Cardiac fibroblast (primary cell): ENCODE results near the gene DFFA.
"Not testable (repeated sequence)": the region's sequence is repeated elsewhere in the genome, so short reads cannot be mapped to it uniquely, and the experiment has no call there.

Source experiments
- DNase-seq, 2 donors: peaks; one replicate each; pipeline versions ENCODE4 v3.0.0 to v3.0.0-alpha.2; 2010; ENCODE audit warnings: low read depth in 2 of 2
- H3K4me3 ChIP-seq, 2 donors: replicated peaks in 1 of 2; 1 replicate in 1 of 2; 2 replicates in 1 of 2; pipeline ENCODE4 v1.5.1; 2011; ENCODE audit warnings: low read depth in 2 of 2, low read length in 2 of 2, mild to moderate bottlenecking in 2 of 2, moderate library complexity in 1 of 2
- TF ChIP-seq, protein P1 (sequence below): IDR thresholded peaks from one replicate; pipeline ENCODE4 v1.5.1; 2011; ENCODE audit warnings: low read depth, mild to moderate bottlenecking, low read length, inconsistent platforms

The DFFA gene

DNA sequence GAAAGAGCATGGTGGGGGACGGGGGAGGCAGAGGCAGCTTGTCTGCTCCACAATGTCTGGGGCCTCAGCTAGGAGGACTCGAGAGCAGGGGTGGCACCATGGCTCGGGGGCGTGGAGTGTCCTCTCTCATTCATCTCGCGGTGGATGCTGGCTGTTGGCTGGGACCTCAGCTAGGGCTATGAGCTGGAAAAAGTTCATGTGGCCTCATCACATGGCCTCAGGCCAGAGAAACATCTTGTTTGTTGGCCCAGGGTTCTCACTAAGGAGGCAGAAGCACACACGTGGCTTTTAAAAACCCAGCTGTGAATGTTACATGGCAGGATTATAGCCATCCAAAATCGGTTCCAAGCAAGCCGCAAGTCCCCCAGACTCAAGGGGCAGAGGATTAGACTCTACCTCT lies 48.3 kb downstream of the DFFA start:
- peak; percentile 48 to 68 for DNase-seq
- TF ChIP-seq, protein P1, sequence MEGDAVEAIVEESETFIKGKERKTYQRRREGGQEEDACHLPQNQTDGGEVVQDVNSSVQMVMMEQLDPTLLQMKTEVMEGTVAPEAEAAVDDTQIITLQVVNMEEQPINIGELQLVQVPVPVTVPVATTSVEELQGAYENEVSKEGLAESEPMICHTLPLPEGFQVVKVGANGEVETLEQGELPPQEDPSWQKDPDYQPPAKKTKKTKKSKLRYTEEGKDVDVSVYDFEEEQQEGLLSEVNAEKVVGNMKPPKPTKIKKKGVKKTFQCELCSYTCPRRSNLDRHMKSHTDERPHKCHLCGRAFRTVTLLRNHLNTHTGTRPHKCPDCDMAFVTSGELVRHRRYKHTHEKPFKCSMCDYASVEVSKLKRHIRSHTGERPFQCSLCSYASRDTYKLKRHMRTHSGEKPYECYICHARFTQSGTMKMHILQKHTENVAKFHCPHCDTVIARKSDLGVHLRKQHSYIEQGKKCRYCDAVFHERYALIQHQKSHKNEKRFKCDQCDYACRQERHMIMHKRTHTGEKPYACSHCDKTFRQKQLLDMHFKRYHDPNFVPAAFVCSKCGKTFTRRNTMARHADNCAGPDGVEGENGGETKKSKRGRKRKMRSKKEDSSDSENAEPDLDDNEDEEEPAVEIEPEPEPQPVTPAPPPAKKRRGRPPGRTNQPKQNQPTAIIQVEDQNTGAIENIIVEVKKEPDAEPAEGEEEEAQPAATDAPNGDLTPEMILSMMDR, result no peak
- no peak overlapping the region for H3K4me3 ChIP-seq

DNA sequence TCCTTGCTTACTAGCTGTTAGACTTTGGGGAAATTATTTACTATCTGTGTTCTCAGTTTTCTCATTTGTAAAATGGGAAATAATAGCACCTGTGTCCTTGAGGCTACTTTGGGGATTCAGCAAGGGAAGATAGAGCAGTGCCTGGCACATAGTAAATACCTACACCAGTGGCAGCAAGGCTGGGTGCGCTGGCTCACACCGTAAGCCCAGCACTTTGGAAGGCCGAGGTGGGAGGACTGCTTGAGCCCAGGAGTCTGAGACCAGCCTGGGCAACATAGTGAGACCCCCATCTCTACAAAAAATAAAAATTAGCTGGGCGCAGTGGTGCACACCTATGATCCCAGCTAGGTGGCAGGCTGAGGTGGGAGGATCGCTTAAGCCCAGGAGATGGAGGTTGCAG lies 50.7 kb downstream of the DFFA start:
- no peak for DNase-seq
- TF ChIP-seq, protein P1, result no peak
- H3K4me3 ChIP-seq, result no peak overlapping the region

DNA sequence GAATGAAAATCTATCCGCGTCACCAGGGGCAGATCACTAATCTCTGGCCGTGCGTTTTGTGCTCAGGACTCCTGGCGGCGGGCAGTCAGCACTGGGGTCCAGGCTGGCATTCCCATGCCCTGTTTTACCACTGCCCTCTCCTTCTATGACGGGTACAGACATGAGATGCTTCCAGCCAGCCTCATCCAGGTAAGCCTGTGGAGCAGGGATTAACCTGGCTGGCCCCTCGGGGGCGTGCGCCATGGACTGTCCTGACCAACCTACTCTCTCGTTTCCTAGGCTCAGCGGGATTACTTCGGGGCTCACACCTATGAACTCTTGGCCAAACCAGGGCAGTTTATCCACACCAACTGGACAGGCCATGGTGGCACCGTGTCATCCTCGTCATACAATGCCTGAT lies 53.0 kb downstream of the DFFA start:
- H3K4me3 ChIP-seq, result no peak overlapping the region

DNA sequence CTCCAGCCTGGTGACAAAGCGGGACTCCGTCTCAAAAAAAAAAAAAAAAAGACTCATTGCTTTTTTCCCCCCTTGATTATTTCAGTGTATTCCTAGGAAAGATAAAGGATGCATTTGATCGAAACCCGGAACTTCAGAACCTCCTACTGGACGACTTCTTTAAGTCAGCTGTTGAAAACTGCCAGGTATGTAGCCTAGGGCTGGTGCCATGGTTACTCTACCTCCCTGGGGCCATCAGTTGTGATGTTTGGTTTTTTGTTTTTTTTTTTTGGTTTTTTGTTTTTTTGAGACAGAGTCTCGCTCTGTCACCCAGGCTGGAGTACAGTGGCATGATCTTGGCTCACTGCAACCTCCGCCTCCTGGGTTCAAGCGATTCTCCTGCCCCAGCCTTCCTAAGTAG lies 53.6 kb downstream of the DFFA start:
- not testable (repeated sequence) for DNase-seq, H3K4me3 ChIP-seq

More for the DNA sequence above, 53.0 kb downstream of the DFFA start:
- TF ChIP-seq, protein P1, result no peak
- DNase-seq, result no peak

DNA sequence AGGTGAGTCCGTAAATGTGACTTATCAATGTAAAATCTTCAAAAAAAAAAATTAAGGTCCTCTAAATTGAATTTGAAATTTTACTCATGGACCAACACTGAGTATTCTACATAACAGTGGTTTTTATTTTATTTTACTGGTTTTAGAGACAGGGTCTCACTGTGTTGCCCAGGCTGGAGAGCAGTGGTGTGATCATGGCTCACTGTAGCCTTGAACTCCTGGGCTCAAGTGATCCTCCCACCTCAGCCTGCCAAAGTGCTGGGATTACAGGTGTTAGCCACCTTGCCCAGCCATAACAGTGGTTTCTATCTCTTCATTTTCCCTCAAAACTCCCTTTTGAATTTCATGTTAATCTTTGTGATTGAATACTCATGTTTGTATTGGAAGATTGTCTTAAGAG lies 56.4 kb downstream of the DFFA start:
- not testable (repeated sequence) for H3K4me3 ChIP-seq, DNase-seq

DNA sequence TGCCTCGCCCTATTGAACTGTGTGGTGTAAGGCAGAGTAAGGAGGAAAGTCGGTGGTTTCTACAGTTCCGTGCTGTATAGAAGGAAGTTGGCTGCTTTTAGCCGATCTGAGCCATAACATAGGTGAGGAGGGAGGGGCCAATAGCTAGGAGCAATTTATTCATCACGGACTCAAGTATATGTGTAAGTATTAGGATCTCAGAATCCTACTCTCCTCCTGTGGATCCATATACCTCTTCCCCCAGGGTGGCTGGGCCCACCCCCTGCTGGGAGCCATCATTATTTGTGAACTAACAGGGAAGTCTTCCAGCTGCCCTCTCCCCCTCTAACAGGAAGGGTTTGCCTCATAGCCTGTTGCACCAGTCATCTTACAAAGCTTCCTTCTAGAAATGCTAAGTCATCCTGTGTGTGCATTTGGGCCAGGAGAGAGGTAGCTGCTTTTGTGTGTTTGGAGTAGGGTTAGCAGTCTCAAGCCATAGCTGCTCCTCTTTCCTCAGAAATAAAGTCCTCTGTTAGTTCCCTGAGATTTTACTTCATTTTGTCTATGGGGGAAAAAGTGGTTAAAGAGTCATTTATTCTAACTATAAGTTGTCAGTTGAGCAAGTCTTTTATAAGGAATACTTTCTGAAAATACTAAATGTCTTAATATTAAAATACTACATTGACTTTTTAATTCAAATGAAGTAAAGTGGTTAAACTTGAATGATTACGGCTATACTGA lies 57.0 kb downstream of the DFFA start:
- peak; percentile 88 to 92 for DNase-seq

DNA sequence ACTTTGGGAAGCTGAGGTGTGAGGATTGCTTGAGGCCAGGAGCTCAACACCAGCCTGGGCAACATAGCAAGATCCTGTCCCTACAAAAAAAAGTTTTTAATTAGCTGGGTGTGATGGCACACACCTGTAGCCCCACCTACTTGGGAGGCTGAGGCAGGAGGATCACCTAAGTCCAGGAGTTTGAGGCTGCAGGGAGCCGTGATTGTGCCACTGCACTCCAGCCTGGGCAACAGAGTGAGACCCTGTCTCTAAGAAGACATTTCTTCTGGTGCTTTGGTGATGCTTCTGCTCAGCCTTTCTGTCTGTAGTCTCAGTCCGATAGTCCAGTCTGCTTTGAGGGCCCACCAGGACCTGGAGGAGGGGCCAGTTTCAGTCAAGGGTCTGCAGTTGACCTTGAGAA lies 65.1 kb downstream of the DFFA start:
- TF ChIP-seq, protein P1, result no peak
- no peak for DNase-seq
- H3K4me3 ChIP-seq, result no peak overlapping the region

More for the DNA sequence above, 57.0 kb downstream of the DFFA start:
- no peak overlapping the region for H3K4me3 ChIP-seq
- TF ChIP-seq, protein P1, result no peak
